Activated CD8-positive, alpha-beta memory T cell treated with anti-CD3 and anti-CD28 coated beads, Interleukin-2, amount 10 ng/mL, durations not matched to agents 7 days and 5 days (primary cell): Measurements from ENCODE around the gene RNF114. TPM values are rescaled to one million over a fixed set of nuclear protein-coding genes. Genes with fewer than 3 reads are reported as not detected.
A peak's percentile ranks its signal among the peaks of the same experiment; 100 is the strongest.
"Not testable (repeated sequence)": the region's sequence is repeated elsewhere in the genome, so short reads cannot be mapped to it uniquely, and the experiment has no call there.

Experiments used
- ATAC-seq: fragments of 150-1000 bp; cut with Tn5 transposase; one replicate; pipeline ENCODE4 v1.10.0; 2021; ENCODE audit warnings: moderate library complexity
- CTCF ChIA-PET: fragments of 350-600 bp; sonication (Branson Sonifier 250); formaldehyde crosslinking; loops from one replicate; lab custom pipeline; 2021; ENCODE audit warnings: antibody characterized with exemption; lab: Charles Lee
- DNase-seq: peaks from one replicate; pipeline ENCODE4 v3.0.0-alpha.2; 2020
- H3K27ac Mint-ChIP-seq: one replicate; pipeline ENCODE4 v1.8.0; 2021; ENCODE audit warnings: mild to moderate bottlenecking, mixed read lengths
- H3K27me3 Mint-ChIP-seq: one replicate; pipeline ENCODE4 v1.8.0; 2021; ENCODE audit warnings: mixed read lengths
- H3K36me3 Mint-ChIP-seq: one replicate; pipeline ENCODE4 v1.8.0; 2021; ENCODE audit warnings: mild to moderate bottlenecking, mixed read lengths
- H3K4me1 Mint-ChIP-seq: one replicate; pipeline ENCODE4 v1.8.0; 2021; ENCODE audit warnings: mixed read lengths
- H3K4me3 Mint-ChIP-seq: one replicate; pipeline ENCODE4 v1.8.0; 2021; ENCODE audit warnings: mild to moderate bottlenecking, moderate library complexity, mixed read lengths
- H3K9me3 Mint-ChIP-seq: one replicate; pipeline ENCODE4 v1.8.0; 2022; ENCODE audit warnings: low read depth, mixed read lengths
- total RNA-seq, 2 experiments: library from RNA; stranded (reverse); gene quantifications; one replicate each; pipeline ENCODE4 v1.2.3, GENCODE V29; 2021

The RNF114 gene
- total RNA-seq, 2 experiments from 2014 or later = 65.2 to 74.4 TPM

GRCh38 chr20:49945701-49946477 is 9.7 kb downstream of the RNF114 start:
- CTCF ChIA-PET = interaction anchor here (0.9 to 1.7 kb wide), 4 partner anchors 9 to 335 kb away, joined by 3 to 7 read pairs (median 4); partner anchors contain the start of gene RNF114
- Mint-ChIP-seq H3K4me3 (no peak overlapping the region), H3K4me1 (peaks cover 26% of the 10 kb centered on the region), H3K9me3 (no peaks in the 10 kb centered on the region), H3K36me3 (peaks cover 64% of the 10 kb centered on the region), H3K27ac (no peak overlapping the region), H3K27me3 (no peaks in the 10 kb centered on the region)
- ATAC-seq (no peak), DNase-seq (no peak)

- Mint-ChIP-seq H3K27me3 (no peaks in the 10 kb centered on the region), H3K36me3 (peaks cover 70% of the 10 kb centered on the region), H3K27ac (no peak overlapping the region), H3K9me3 (no peaks in the 10 kb centered on the region), H3K4me3 (no peak overlapping the region), H3K4me1 (peaks cover 16% of the 10 kb centered on the region)
- no peak for ATAC-seq
- DNase-seq = no peak
- CTCF ChIA-PET = no interaction called here
Observed at GRCh38 chr20:49948178-49948577, 12.0 kb downstream of the RNF114 start.

- CTCF ChIA-PET = no interaction called here
- H3K4me1 Mint-ChIP-seq = peaks cover 14% of the 10 kb centered on the region
- DNase-seq (no peak), ATAC-seq (no peak)
- no peak overlapping the region for H3K27ac Mint-ChIP-seq
- no peaks in the 10 kb centered on the region for H3K9me3 Mint-ChIP-seq
- H3K27me3 Mint-ChIP-seq = no peaks in the 10 kb centered on the region
- no peak overlapping the region for H3K4me3 Mint-ChIP-seq
- H3K36me3 Mint-ChIP-seq = peaks cover 70% of the 10 kb centered on the region
Observed at GRCh38 chr20:49948809-49949507, 12.8 kb downstream of the RNF114 start.

- Mint-ChIP-seq H3K4me3 (no peak overlapping the region), H3K27ac (no peak overlapping the region), H3K27me3 (no peaks in the 10 kb centered on the region), H3K9me3 (no peaks in the 10 kb centered on the region), H3K4me1 (peaks cover 9% of the 10 kb centered on the region), H3K36me3 (peaks cover 61% of the 10 kb centered on the region)
- DNase-seq (no peak), ATAC-seq (no peak)
- CTCF ChIA-PET = no interaction called here
Observed at GRCh38 chr20:49951151-49951550, 15.0 kb downstream of the RNF114 start.

GRCh38 chr20:49955167-49955566 is 19.0 kb downstream of the RNF114 start:
- CTCF ChIA-PET = interaction anchor here (1.3 to 2.2 kb wide), 2 partner anchors 10 to 116 kb away, joined by 4 to 8 read pairs; no protein-coding TSS in a partner anchor
- peaks cover 16% of the 10 kb centered on the region for H3K4me1 Mint-ChIP-seq
- DNase-seq (no peak), ATAC-seq (no peak)
- H3K27ac Mint-ChIP-seq = no peak overlapping the region
- H3K27me3 Mint-ChIP-seq = no peaks in the 10 kb centered on the region
- H3K4me3 Mint-ChIP-seq = no peak overlapping the region
- H3K36me3 Mint-ChIP-seq = peaks cover 50% of the 10 kb centered on the region
- H3K9me3 Mint-ChIP-seq = no peaks in the 10 kb centered on the region

GRCh38 chr20:49955830-49956396 is 19.7 kb downstream of the RNF114 start:
- ATAC-seq, H3K27me3 Mint-ChIP-seq, H3K4me3 Mint-ChIP-seq, H3K27ac Mint-ChIP-seq, H3K9me3 Mint-ChIP-seq, DNase-seq: not testable (repeated sequence)
- CTCF ChIA-PET = interaction anchor here (1.3 to 1.9 kb wide), 4 partner anchors 20 to 116 kb away, joined by 4 to 5 read pairs (median 4); no protein-coding TSS in a partner anchor
- Mint-ChIP-seq H3K4me1 (peaks cover 15% of the 10 kb centered on the region), H3K36me3 (peaks cover 43% of the 10 kb centered on the region)

- peaks cover 39% of the 10 kb centered on the region for H3K36me3 Mint-ChIP-seq
- H3K27ac Mint-ChIP-seq = no peak overlapping the region
- no peak for ATAC-seq
- H3K27me3 Mint-ChIP-seq = no peaks in the 10 kb centered on the region
- DNase-seq = no peak
- CTCF ChIA-PET = interaction anchor here (0.7 to 1.9 kb wide), 4 partner anchors 20 to 115 kb away, joined by 3 to 5 read pairs (median 4); no protein-coding TSS in a partner anchor
- peaks cover 15% of the 10 kb centered on the region for H3K4me1 Mint-ChIP-seq
- H3K9me3 Mint-ChIP-seq = no peaks in the 10 kb centered on the region
- H3K4me3 Mint-ChIP-seq = no peak overlapping the region
Observed at GRCh38 chr20:49956689-49957088, 20.5 kb downstream of the RNF114 start.

GRCh38 chr20:49957089-49957938 is 21.1 kb downstream of the RNF114 start:
- H3K9me3 Mint-ChIP-seq, H3K27me3 Mint-ChIP-seq, DNase-seq, ATAC-seq, H3K4me3 Mint-ChIP-seq: not testable (repeated sequence)
- H3K4me1 Mint-ChIP-seq = peaks cover 15% of the 10 kb centered on the region
- H3K27ac Mint-ChIP-seq = peak overlapping the region; percentile 29
- H3K36me3 Mint-ChIP-seq = peaks cover 33% of the 10 kb centered on the region
- CTCF ChIA-PET = interaction anchor here (0.7 to 1.9 kb wide), 5 partner anchors 17 to 114 kb away, joined by 3 to 5 read pairs (median 4); no protein-coding TSS in a partner anchor

- Mint-ChIP-seq H3K4me1 (peaks cover 13% of the 10 kb centered on the region), H3K27ac (no peak overlapping the region), H3K9me3 (no peaks in the 10 kb centered on the region), H3K4me3 (no peak overlapping the region), H3K27me3 (no peaks in the 10 kb centered on the region), H3K36me3 (peaks cover 16% of the 10 kb centered on the region)
- ATAC-seq = no peak
- CTCF ChIA-PET = interaction anchor here (1.0 to 1.1 kb wide), 2 partner anchors 9 to 18 kb away, joined by 3 read pairs; no protein-coding TSS in a partner anchor
- no peak for DNase-seq
Observed at GRCh38 chr20:49961413-49961812, 25.2 kb downstream of the RNF114 start.

GRCh38 chr20:49964964-49965780 is 29.0 kb downstream of the RNF114 start:
- no peak for DNase-seq
- no peak overlapping the region for H3K27ac Mint-ChIP-seq
- CTCF ChIA-PET = interaction anchor here (0.5 to 4.8 kb wide), 11 partner anchors 9 to 522 kb away, joined by 3 to 28 read pairs (median 5); no protein-coding TSS in a partner anchor
- peaks cover 2% of the 10 kb centered on the region for H3K36me3 Mint-ChIP-seq
- no peaks in the 10 kb centered on the region for H3K9me3 Mint-ChIP-seq
- H3K4me1 Mint-ChIP-seq = no peaks in the 10 kb centered on the region
- no peaks in the 10 kb centered on the region for H3K27me3 Mint-ChIP-seq
- no peak for ATAC-seq
- no peak overlapping the region for H3K4me3 Mint-ChIP-seq

- H3K36me3 Mint-ChIP-seq = peaks cover 1% of the 10 kb centered on the region
- H3K9me3 Mint-ChIP-seq = no peaks in the 10 kb centered on the region
- CTCF ChIA-PET = interaction anchor here (0.7 to 4.8 kb wide), 8 partner anchors 8 to 215 kb away, joined by 3 to 28 read pairs (median 6); no protein-coding TSS in a partner anchor
- DNase-seq = no peak
- ATAC-seq = no peak
- H3K4me3 Mint-ChIP-seq = no peak overlapping the region
- H3K27me3 Mint-ChIP-seq = no peaks in the 10 kb centered on the region
- H3K4me1 Mint-ChIP-seq = no peaks in the 10 kb centered on the region
- H3K27ac Mint-ChIP-seq = no peak overlapping the region
Observed at GRCh38 chr20:49965781-49966305, 29.6 kb downstream of the RNF114 start.
